GM12892 (cell line): Measurements from ENCODE around the gene EPAS1.

ENCODE experiments used
- DNase-seq: peaks from one replicate; pipeline ENCODE4 v3.0.0; 2011; ENCODE audit not compliant: insufficient read length
- FAIRE-seq: peaks from 2 replicates; lab custom pipeline; 2011; peaks lifted over from hg19 to GRCh38; lab: Jason Lieb, UNC
- POLR2A ChIP-seq: IDR thresholded peaks from 2 replicates; pipeline ENCODE4 v1.6.1; 2011; ENCODE audit warnings: low read depth, low read length, control low read depth
- POLR2AphosphoS5 ChIP-seq: IDR thresholded peaks from 2 replicates; pipeline ENCODE4 v1.6.1; 2011; ENCODE audit warnings: low read depth, low read length, control low read depth
- TAF1 ChIP-seq: IDR thresholded peaks from 2 replicates; pipeline ENCODE4 v1.6.1; 2011; ENCODE audit warnings: low read depth, mild to moderate bottlenecking, control low read depth, low read length, borderline replicate concordance

Gene EPAS1

GRCh38 chr2:46351098-46351749, 54.0 kb downstream of the EPAS1 start:
- DNase-seq (no peak), FAIRE-seq (no peak)
- no peak for TF ChIP-seq POLR2AphosphoS5

GRCh38 chr2:46351750-46352138, 54.5 kb downstream of the EPAS1 start:
- no peak for TF ChIP-seq POLR2A
- TF ChIP-seq TAF1: no peak
- no peak for TF ChIP-seq POLR2AphosphoS5
- DNase-seq (no peak), FAIRE-seq (no peak)

GRCh38 chr2:46352621-46353020, 55.4 kb downstream of the EPAS1 start:
- FAIRE-seq (no peak), DNase-seq (no peak)

GRCh38 chr2:46353509-46353908, 56.3 kb downstream of the EPAS1 start:
- DNase-seq (no peak), FAIRE-seq (no peak)
- no peak for TF ChIP-seq POLR2AphosphoS5
- TF ChIP-seq POLR2A: no peak
- TF ChIP-seq TAF1: no peak

More at GRCh38 chr2:46352621-46353020, 55.4 kb downstream of the EPAS1 start:
- TF ChIP-seq TAF1: no peak
- TF ChIP-seq POLR2AphosphoS5: no peak
- TF ChIP-seq POLR2A: no peak

- FAIRE-seq (no peak), DNase-seq (no peak)
- TF ChIP-seq POLR2AphosphoS5 (no peak), POLR2A (no peak), TAF1 (no peak)
Observed at GRCh38 chr2:46355756-46356155, 58.5 kb downstream of the EPAS1 start.

- no peak for TF ChIP-seq POLR2A
- no peak for TF ChIP-seq TAF1
- no peak for TF ChIP-seq POLR2AphosphoS5
- no peak for DNase-seq
- no peak for FAIRE-seq
Observed at GRCh38 chr2:46356991-46357390, 59.8 kb downstream of the EPAS1 start.

- no peak for FAIRE-seq
- no peak for DNase-seq
- TF ChIP-seq POLR2A (no peak), TAF1 (no peak), POLR2AphosphoS5 (no peak)
Observed at GRCh38 chr2:46358713-46359112, 61.5 kb downstream of the EPAS1 start.

- no peak for DNase-seq
- no peak for FAIRE-seq
- TF ChIP-seq POLR2AphosphoS5 (no peak), POLR2A (no peak), TAF1 (no peak)
Observed at GRCh38 chr2:46360303-46360702, 63.1 kb downstream of the EPAS1 start.

- TF ChIP-seq POLR2AphosphoS5 (no peak), POLR2A (no peak), TAF1 (no peak)
- DNase-seq (no peak), FAIRE-seq (no peak)
Observed at GRCh38 chr2:46361920-46362666, 64.9 kb downstream of the EPAS1 start.

- no peak for TF ChIP-seq POLR2AphosphoS5
- TF ChIP-seq POLR2A: no peak
- no peak for TF ChIP-seq TAF1
- DNase-seq (no peak), FAIRE-seq (no peak)
Observed at GRCh38 chr2:46362667-46363012, 65.4 kb downstream of the EPAS1 start.

GRCh38 chr2:46363535-46364170, 66.4 kb downstream of the EPAS1 start:
- no peak for TF ChIP-seq POLR2A
- TF ChIP-seq POLR2AphosphoS5: no peak
- no peak for TF ChIP-seq TAF1
- FAIRE-seq: no peak
- DNase-seq: no peak
